ENCODE results near the gene DHRS3.

The DHRS3 gene

GRCh38 chr1:12601700-12602658, 16.0 kb downstream of the DHRS3 start:
- no peaks in the 10 kb centered on the region for H3K9me3 ChIP-seq (ENCODE audit: insufficient read depth, low read length)
- peaks cover 17% of the 10 kb centered on the region for H3K4me1 ChIP-seq (ENCODE audit: insufficient read depth, insufficient read length)
- TF ChIP-seq YY1 (IDR thresholded peaks at IDR 0.05; ENCODE audit: insufficient read depth, insufficient read length) = no peak
- TF ChIP-seq ZNF274 (IDR thresholded peaks at IDR 0.05; ENCODE audit: low read depth, low read length) = no peak
- no peak for TF ChIP-seq SUZ12 (IDR thresholded peaks at IDR 0.05; ENCODE audit: extremely low read depth, insufficient read depth, insufficient read length)
- DNase-seq (ENCODE audit: low read depth, low spot score) = no peak
- H3K27me3 ChIP-seq (ENCODE audit: insufficient read depth, insufficient read length) = peaks cover 4% of the 10 kb centered on the region
- no peaks in the 10 kb centered on the region for H3K36me3 ChIP-seq (ENCODE audit: insufficient read depth, insufficient read length, low read length)
- no peak overlapping the region for H3K9ac ChIP-seq (ENCODE audit: insufficient read length, low read depth)
- no peak overlapping the region for H3K4me3 ChIP-seq (ENCODE audit: insufficient read length, low read depth)

GRCh38 chr1:12600880-12601633, 17.0 kb downstream of the DHRS3 start:
- Histone ChIP-seq H3K4me1 (ENCODE audit: insufficient read depth, insufficient read length) (peaks cover 17% of the 10 kb centered on the region), H3K9ac (ENCODE audit: insufficient read length, low read depth) (no peak overlapping the region), H3K9me3 (ENCODE audit: insufficient read depth, low read length) (no peaks in the 10 kb centered on the region), H3K4me3 (ENCODE audit: insufficient read length, low read depth) (no peak overlapping the region), H3K36me3 (ENCODE audit: insufficient read depth, insufficient read length, low read length) (no peaks in the 10 kb centered on the region), H3K27me3 (ENCODE audit: insufficient read depth, insufficient read length) (peaks cover 9% of the 10 kb centered on the region)
- TF ChIP-seq YY1 (IDR thresholded peaks at IDR 0.05; ENCODE audit: insufficient read depth, insufficient read length) (no peak), ZNF274 (IDR thresholded peaks at IDR 0.05; ENCODE audit: low read depth, low read length) (no peak), SUZ12 (IDR thresholded peaks at IDR 0.05; ENCODE audit: extremely low read depth, insufficient read depth, insufficient read length) (no peak)
- no peak for DNase-seq (ENCODE audit: low read depth, low spot score)

GRCh38 chr1:12600335-12600734, 17.7 kb downstream of the DHRS3 start:
- Histone ChIP-seq H3K4me1 (ENCODE audit: insufficient read depth, insufficient read length) (peaks cover 17% of the 10 kb centered on the region), H3K36me3 (ENCODE audit: insufficient read depth, insufficient read length, low read length) (no peaks in the 10 kb centered on the region), H3K9me3 (ENCODE audit: insufficient read depth, low read length) (no peaks in the 10 kb centered on the region), H3K9ac (ENCODE audit: insufficient read length, low read depth) (no peak overlapping the region), H3K4me3 (ENCODE audit: insufficient read length, low read depth) (no peak overlapping the region), H3K27me3 (ENCODE audit: insufficient read depth, insufficient read length) (peaks cover 9% of the 10 kb centered on the region)
- DNase-seq (ENCODE audit: low read depth, low spot score) = no peak
- TF ChIP-seq ZNF274 (IDR thresholded peaks at IDR 0.05; ENCODE audit: low read depth, low read length) (no peak), YY1 (IDR thresholded peaks at IDR 0.05; ENCODE audit: insufficient read depth, insufficient read length) (no peak), SUZ12 (IDR thresholded peaks at IDR 0.05; ENCODE audit: extremely low read depth, insufficient read depth, insufficient read length) (no peak)

GRCh38 chr1:12599657-12600056, 18.4 kb downstream of the DHRS3 start:
- no peak for DNase-seq (ENCODE audit: low read depth, low spot score)
- TF ChIP-seq SUZ12 (IDR thresholded peaks at IDR 0.05; ENCODE audit: extremely low read depth, insufficient read depth, insufficient read length) = no peak
- TF ChIP-seq YY1 (IDR thresholded peaks at IDR 0.05; ENCODE audit: insufficient read depth, insufficient read length) = no peak
- no peak for TF ChIP-seq ZNF274 (IDR thresholded peaks at IDR 0.05; ENCODE audit: low read depth, low read length)
- H3K4me3 ChIP-seq (ENCODE audit: insufficient read length, low read depth) = no peak overlapping the region
- H3K27me3 ChIP-seq (ENCODE audit: insufficient read depth, insufficient read length) = peaks cover 11% of the 10 kb centered on the region
- H3K9me3 ChIP-seq (ENCODE audit: insufficient read depth, low read length) = no peaks in the 10 kb centered on the region
- H3K4me1 ChIP-seq (ENCODE audit: insufficient read depth, insufficient read length) = peaks cover 19% of the 10 kb centered on the region
- H3K36me3 ChIP-seq (ENCODE audit: insufficient read depth, insufficient read length, low read length) = no peaks in the 10 kb centered on the region
- H3K9ac ChIP-seq (ENCODE audit: insufficient read length, low read depth) = no peak overlapping the region

GRCh38 chr1:12598974-12599373, 19.0 kb downstream of the DHRS3 start:
- H3K4me1 ChIP-seq (ENCODE audit: insufficient read depth, insufficient read length) = peaks cover 20% of the 10 kb centered on the region
- no peak for DNase-seq (ENCODE audit: low read depth, low spot score)

GRCh38 chr1:12597792-12598191, 20.2 kb downstream of the DHRS3 start:
- H3K9me3 ChIP-seq (ENCODE audit: insufficient read depth, low read length) = no peaks in the 10 kb centered on the region
- H3K4me3 ChIP-seq (ENCODE audit: insufficient read length, low read depth) = no peak overlapping the region
- peaks cover 21% of the 10 kb centered on the region for H3K4me1 ChIP-seq (ENCODE audit: insufficient read depth, insufficient read length)
- H3K36me3 ChIP-seq (ENCODE audit: insufficient read depth, insufficient read length, low read length) = no peaks in the 10 kb centered on the region
- peaks cover 16% of the 10 kb centered on the region for H3K27me3 ChIP-seq (ENCODE audit: insufficient read depth, insufficient read length)
- H3K9ac ChIP-seq (ENCODE audit: insufficient read length, low read depth) = no peak overlapping the region
- no peak for DNase-seq (ENCODE audit: low read depth, low spot score)
- TF ChIP-seq SUZ12 (IDR thresholded peaks at IDR 0.05; ENCODE audit: extremely low read depth, insufficient read depth, insufficient read length) (no peak), ZNF274 (IDR thresholded peaks at IDR 0.05; ENCODE audit: low read depth, low read length) (no peak), YY1 (IDR thresholded peaks at IDR 0.05; ENCODE audit: insufficient read depth, insufficient read length) (no peak)

More at GRCh38 chr1:12598974-12599373, 19.0 kb downstream of the DHRS3 start:
- Histone ChIP-seq H3K36me3 (ENCODE audit: insufficient read depth, insufficient read length, low read length) (no peaks in the 10 kb centered on the region), H3K9me3 (ENCODE audit: insufficient read depth, low read length) (no peaks in the 10 kb centered on the region), H3K4me3 (ENCODE audit: insufficient read length, low read depth) (no peak overlapping the region), H3K27me3 (ENCODE audit: insufficient read depth, insufficient read length) (peaks cover 16% of the 10 kb centered on the region), H3K9ac (ENCODE audit: insufficient read length, low read depth) (no peak overlapping the region)
- TF ChIP-seq YY1 (IDR thresholded peaks at IDR 0.05; ENCODE audit: insufficient read depth, insufficient read length) = no peak
- no peak for TF ChIP-seq ZNF274 (IDR thresholded peaks at IDR 0.05; ENCODE audit: low read depth, low read length)
- TF ChIP-seq SUZ12 (IDR thresholded peaks at IDR 0.05; ENCODE audit: extremely low read depth, insufficient read depth, insufficient read length) = no peak
